Midbrain (tissue), 1 donor: Measurements from ENCODE around the gene HLA-DMB.

Source experiments
- DNase-seq: peaks from one replicate; lab custom pipeline; 2025; lab: John Stamatoyannopoulos, UW

HLA-DMB gene

GRCh38 chr6:32940656-32941213 lies at the start of gene HLA-DMB:
Gene HLA-DMB (minus strand): TSS chr6:32941028. CDS start chr6:32940807, 221 bp downstream.
- peak; percentile 72 for DNase-seq

- no peak for DNase-seq
Measured at GRCh38 chr6:32989368-32989767, 48.5 kb upstream of the HLA-DMB start.

- DNase-seq: peak; percentile 85
Measured at GRCh38 chr6:32984622-32985389, 44.0 kb upstream of the HLA-DMB start.

GRCh38 chr6:32983964-32984621 lies 43.3 kb upstream of the HLA-DMB start:
- no peak for DNase-seq

- no peak for DNase-seq
Measured at GRCh38 chr6:32983493-32983848, 42.6 kb upstream of the HLA-DMB start.

- DNase-seq: no peak
Measured at GRCh38 chr6:32982702-32983492, 42.1 kb upstream of the HLA-DMB start.

GRCh38 chr6:32982084-32982701 lies 41.4 kb upstream of the HLA-DMB start:
- no peak for DNase-seq

GRCh38 chr6:32980488-32981038 lies 39.7 kb upstream of the HLA-DMB start:
- no peak for DNase-seq

GRCh38 chr6:32979720-32980487 lies 39.1 kb upstream of the HLA-DMB start:
- DNase-seq: no peak

- no peak for DNase-seq
Measured at GRCh38 chr6:32977953-32978324, 37.1 kb upstream of the HLA-DMB start.

- no peak for DNase-seq
Measured at GRCh38 chr6:32977272-32977952, 36.6 kb upstream of the HLA-DMB start.

GRCh38 chr6:32976334-32977069 lies 35.7 kb upstream of the HLA-DMB start:
- DNase-seq: no peak

- no peak for DNase-seq
Measured at GRCh38 chr6:32975886-32976285, 35.1 kb upstream of the HLA-DMB start.

- DNase-seq: no peak
Measured at GRCh38 chr6:32974541-32975308, 33.9 kb upstream of the HLA-DMB start.

GRCh38 chr6:32974016-32974333 lies 33.1 kb upstream of the HLA-DMB start:
- no peak for DNase-seq

- no peak for DNase-seq
Measured at GRCh38 chr6:32973144-32974015, 32.6 kb upstream of the HLA-DMB start.

GRCh38 chr6:32972353-32973143 lies 31.7 kb upstream of the HLA-DMB start:
- no peak for DNase-seq
